GM21529 (cell line): Measurements from ENCODE around the gene LRRC4.

Experiments used
- ATAC-seq: cut with Tn5 transposase; IDR thresholded peaks from one replicate; pipeline ENCODE4 v1.9.1; 2021; ENCODE audit not compliant: unreplicated experiment

Gene LRRC4

GRCh38 chr7:127981965-127982364 lies 49.3 kb downstream of the LRRC4 start:
- no peak for ATAC-seq

GRCh38 chr7:127980901-127981300 lies 50.3 kb downstream of the LRRC4 start:
- no peak for ATAC-seq

GRCh38 chr7:127979728-127980126 lies 51.5 kb downstream of the LRRC4 start:
- ATAC-seq: no peak

- no peak for ATAC-seq
Measured at GRCh38 chr7:127979113-127979727, 52.0 kb downstream of the LRRC4 start.

GRCh38 chr7:127978421-127978820 lies 52.8 kb downstream of the LRRC4 start:
- no peak for ATAC-seq
